ENCODE data around the gene MAFG.

Gene MAFG

GRCh38 chr17:81898029-81898866, 29.3 kb downstream of the MAFG start:
- DNase-seq (ENCODE audit: low read depth in 1 of 2, low spot score in 1 of 2): no peak

- no peak for DNase-seq (ENCODE audit: low read depth in 1 of 2, low spot score in 1 of 2)
Observed at GRCh38 chr17:81895400-81895799, 32.1 kb downstream of the MAFG start.

DNA sequence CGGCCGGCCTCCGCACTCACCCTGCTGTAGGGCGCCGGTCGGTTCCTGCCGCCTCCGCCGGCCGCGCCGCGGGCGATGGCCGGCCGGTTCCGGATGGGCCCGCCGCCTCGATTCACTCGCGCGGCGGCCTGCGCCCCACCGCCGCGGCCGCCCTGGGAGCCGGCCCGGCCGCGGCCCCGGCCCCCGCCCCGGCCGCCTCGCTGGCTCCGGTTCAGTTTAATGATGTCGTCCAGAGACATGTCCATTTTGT, 36.3 kb downstream of the MAFG start:
- DNase-seq (ENCODE audit: low read depth in 1 of 2, low spot score in 1 of 2): no peak

GRCh38 chr17:81890447-81891302, 36.9 kb downstream of the MAFG start:
- DNase-seq (ENCODE audit: low read depth in 1 of 2, low spot score in 1 of 2): no peak

DNA sequence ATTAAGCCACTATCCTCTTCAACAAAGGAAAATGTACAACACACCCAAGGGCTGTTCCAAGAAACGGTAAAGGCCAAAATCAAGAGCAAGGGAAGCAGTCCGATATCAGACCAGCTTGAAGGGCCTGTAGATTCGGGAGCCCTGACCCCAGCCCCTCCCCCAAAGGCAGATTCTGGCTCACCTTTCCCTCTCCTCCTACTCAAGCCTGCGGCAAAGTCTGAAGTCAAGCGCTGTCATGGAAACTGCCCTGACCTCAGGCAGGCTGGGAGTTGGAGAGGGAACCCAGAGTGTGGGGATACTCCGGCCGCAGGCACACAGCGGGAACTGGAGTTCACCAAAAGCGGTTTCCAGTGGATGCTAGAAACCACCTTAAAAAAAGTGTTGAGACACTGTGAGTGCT, 37.9 kb downstream of the MAFG start:
- DNase-seq (ENCODE audit: low read depth in 1 of 2, low spot score in 1 of 2): no peak

- DNase-seq (ENCODE audit: low read depth in 1 of 2, low spot score in 1 of 2): no peak
Observed at GRCh38 chr17:81888988-81889595, 38.4 kb downstream of the MAFG start.

DNA sequence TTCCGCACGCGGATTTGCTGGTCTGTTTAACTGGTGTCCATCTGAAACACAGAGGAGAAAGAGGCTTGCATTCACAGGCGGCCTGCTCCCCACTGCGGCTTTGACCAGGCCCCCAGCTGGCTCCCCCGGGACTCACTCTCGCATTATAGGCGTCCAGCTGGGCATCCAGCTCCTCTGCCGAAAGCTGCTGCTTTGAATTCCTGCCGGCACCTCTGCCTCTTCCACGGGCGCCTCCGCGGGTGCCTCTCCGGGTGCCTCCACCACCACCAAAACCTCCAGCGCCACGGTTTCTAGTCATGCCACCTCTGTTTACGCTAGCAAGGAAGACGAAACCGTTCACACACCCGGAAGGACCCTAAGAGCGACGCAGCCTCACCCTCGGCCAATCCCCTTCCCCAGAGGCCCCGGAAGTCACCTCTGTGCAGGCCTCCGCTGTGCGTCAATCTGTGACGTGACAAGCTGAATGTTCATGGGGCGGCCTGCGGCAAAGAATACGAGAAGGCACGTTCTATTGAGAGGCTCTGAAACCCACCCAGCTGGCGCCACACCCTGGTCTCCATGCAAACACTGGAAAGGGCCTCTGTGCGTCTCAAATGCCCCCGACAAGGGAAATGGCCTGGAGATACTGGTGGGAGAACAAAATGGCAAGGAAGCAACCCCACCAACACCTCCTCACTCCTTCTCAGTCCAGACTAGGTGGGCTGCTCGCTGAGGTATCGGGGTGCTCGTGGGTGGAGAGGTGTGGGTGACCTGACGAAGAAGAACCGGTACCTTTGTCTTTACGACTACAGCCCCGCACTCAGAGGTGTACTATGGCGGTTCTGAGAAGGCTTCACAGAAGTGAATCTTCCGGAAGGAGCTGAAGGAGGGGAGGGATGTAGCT, 39.2 kb downstream of the MAFG start:
- no peak for DNase-seq (ENCODE audit: low read depth in 1 of 2, low spot score in 1 of 2)

DNA sequence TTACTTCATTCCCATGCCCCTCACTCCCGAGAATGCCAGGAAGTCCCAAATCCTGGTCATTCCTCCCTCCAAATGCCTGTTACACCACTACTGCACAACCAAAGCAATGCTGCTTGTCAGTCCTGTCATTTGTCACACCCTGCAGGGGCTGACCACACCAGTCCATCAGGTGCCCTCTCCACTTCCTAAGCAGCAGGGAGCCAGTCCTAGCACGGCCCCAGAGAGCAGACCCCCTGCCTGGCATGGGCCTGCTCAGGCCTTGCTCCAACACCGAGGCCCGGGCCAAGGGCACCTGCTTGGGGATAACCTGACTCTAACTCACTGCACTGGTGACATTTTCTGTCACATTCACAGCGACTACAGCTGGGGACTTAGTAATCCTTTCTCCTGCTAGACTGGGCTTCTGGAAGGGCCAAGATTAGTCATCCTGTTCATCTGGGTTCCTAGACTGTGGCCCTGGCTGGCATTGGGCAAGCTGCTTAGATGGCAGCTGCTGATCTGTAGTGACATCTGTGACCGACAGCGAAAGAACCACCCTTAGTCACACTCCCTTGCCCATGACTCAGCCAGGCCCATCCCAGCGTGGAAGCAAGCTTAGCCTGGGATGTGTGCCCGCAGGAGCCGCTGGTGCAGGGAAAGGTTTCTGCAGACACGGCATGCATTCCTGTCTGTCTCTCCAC, 41.5 kb downstream of the MAFG start:
- no peak for DNase-seq (ENCODE audit: low read depth in 1 of 2, low spot score in 1 of 2)

DNA sequence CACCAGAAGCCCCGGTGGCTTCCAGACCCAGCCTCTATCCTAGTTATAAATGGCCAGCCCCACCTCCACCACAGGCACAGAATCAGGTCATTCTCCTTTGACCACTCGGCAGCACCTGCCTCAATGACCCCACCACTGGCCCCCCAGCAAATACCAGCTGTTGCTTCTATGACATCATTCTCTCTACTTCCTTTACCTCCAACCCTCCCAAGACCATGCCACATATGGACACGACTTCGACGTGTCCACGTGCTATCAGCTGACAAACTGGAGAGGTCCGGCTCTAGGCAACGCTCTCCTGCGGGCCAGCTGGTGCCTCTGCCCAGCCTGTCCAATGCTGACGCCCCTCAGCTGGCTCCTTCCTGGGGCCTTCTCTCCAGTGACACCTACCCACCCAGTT, 42.1 kb downstream of the MAFG start:
- no peak for DNase-seq (ENCODE audit: low read depth in 1 of 2, low spot score in 1 of 2)

GRCh38 chr17:81884968-81885367, 42.6 kb downstream of the MAFG start:
- DNase-seq (ENCODE audit: low read depth in 1 of 2, low spot score in 1 of 2): no peak

GRCh38 chr17:81884520-81884919, 43.0 kb downstream of the MAFG start:
- DNase-seq (ENCODE audit: low read depth in 1 of 2, low spot score in 1 of 2): no peak

DNA sequence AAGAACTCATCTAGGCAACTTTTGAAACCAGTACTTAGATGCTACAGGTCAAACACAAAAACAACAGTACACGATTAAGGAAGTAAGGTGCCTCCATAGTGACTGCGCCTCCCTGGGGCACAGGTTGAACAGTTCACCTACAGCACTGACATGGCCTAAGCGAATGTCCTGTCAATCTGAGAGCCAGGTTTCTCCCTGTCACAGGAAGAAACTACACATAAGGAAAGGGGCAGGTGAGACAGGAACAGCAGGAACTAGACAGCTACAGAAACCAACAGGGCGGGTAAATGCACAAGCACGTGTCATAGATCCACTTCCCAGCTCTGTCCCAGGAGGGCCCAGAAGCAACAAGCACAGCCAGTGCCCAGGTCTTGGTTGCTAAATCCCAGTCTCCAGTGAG, 48.4 kb downstream of the MAFG start:
- DNase-seq (ENCODE audit: low read depth in 1 of 2, low spot score in 1 of 2): no peak

DNA sequence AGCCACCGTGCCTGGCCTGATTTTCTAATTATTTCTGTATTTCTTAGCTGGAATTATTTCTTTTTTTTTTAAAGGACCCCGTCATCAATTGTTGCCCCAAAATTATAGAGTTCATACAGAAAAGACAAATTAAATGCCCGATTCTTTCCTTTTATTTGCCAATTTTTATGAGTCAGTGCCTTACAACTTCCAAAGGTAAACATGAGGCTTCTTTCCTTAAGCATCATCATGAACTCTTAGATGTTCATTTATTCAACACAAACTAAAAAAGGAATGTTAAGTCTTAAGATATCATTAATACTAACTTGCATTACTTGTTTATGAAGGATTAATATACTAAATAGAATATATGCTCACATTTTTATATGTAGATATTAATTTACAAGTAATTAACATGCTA, 49.2 kb downstream of the MAFG start:
- no peak for DNase-seq (ENCODE audit: low read depth in 1 of 2, low spot score in 1 of 2)

GRCh38 chr17:81877569-81877968, 50.0 kb downstream of the MAFG start:
- DNase-seq (ENCODE audit: low read depth in 1 of 2, low spot score in 1 of 2): no peak

DNA sequence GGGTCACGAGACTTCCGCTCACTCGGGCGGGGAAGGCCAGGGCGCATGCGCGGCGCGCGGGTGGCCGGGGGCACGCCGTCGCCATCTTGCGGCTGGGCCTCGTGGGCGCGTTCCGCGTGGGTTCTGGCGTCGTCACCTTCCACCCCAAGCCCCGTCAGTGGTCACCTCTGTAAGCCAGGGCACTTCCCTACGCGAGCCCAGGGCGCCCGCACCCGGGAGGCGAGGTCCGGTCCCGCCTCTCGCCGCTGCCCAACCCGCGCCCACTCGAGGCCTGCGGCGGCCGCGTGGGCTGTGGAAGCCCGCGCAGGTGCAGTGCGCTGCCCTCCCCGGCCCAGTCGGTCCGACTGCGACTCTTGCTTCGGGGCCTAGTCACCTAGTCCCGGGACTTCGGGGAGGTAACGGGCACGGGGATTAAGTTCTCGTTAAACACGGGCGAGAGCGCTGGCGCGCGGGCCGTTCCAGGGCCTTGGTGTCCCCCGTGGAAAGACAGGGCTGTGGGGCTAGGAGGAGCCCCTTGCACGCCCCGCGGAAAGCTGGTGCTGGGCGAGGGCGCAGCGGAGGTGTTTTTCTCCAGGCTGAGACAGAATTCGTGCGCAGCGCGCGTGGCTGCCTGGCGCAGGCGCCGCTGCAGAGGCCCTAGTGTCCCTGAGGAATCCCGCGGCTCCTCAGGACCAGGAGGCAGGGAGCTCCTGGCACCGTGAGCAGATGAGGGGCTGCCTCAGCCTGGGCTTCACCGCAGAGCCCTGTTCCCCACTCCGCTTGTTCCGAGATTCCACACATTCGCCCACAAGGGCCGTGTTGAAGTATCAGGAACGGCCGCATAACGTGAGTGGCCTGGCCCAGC, 55.9 kb downstream of the MAFG start:
- peak; percentile 94 to 95 for DNase-seq (ENCODE audit: low read depth in 1 of 2, low spot score in 1 of 2)

GRCh38 chr17:81870981-81871386, 56.6 kb downstream of the MAFG start, which contains the start of gene ARHGDIA:
Gene ARHGDIA, minus strand, starts transcription at chr17:81871337. Its CDS starts 1,407 bp downstream, at chr17:81869930.
- no peak for DNase-seq (ENCODE audit: low read depth in 1 of 2, low spot score in 1 of 2)

- no peak for DNase-seq (ENCODE audit: low read depth in 1 of 2, low spot score in 1 of 2)
Observed at GRCh38 chr17:81870131-81870980, 57.2 kb downstream of the MAFG start.

DNA sequence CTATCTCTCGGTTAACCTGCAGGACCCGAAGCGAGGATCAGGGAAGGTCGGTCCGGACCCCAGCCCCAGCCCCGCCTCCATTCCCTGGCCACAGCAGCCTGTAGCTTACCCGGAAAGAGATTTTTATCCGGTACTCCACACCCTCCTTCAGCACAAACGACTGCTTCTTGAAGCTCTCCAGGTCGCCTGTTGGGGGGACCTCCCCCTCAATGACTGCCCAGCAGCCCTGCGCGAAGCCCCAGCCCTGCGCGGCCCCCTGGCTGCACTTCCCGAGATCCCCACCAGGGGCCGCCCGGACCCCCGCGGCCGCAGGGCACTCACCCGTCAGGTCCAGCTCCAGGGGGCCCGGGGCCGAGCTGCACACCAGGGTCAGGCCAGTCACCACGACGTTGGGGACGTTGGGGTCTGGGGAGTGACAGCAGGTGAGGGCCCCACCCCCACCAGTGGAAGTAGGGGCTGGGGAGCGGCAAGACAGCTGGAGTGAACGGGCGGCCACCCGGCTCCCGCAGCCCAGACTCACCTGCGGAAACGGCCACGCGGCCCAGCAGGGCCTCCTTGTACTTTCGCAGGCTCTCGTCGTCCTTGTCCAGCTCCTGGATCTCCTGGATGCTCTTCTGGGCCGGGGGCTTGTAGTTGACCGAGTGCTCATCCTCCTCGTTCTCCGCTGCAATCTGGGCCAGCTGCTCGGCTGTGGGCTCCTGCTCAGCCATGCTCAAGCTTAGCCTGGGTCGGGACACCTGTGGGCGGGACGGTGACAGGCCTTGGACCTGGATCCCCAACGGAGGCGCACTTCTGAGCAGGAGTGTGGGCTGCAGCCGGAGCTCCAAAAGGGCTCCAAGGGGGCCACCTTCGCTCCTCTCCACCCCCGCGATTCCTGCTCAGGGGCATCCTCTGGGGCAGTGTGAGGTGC, 58.1 kb downstream of the MAFG start:
- DNase-seq (ENCODE audit: low read depth in 1 of 2, low spot score in 1 of 2): peak in 1 of 2 donors; percentile 18
